GM19324 (cell line): Measurements from ENCODE around the gene RBBP6.
"Not testable (repeated sequence)": the region's sequence is repeated elsewhere in the genome, so short reads cannot be mapped to it uniquely, and the experiment has no call there.

Experiments
- ATAC-seq: cut with Tn5 transposase; IDR thresholded peaks from one replicate; pipeline ENCODE4 v1.9.1; 2021; ENCODE audit warnings: mild to moderate bottlenecking, moderate library complexity; ENCODE audit not compliant: unreplicated experiment, low FRiP score

The RBBP6 gene

GRCh38 chr16:24562811-24563210 lies 23.4 kb downstream of the RBBP6 start:
- no peak for ATAC-seq

- no peak for ATAC-seq
These were observed 29.0 kb downstream of the RBBP6 start for GRCh38 chr16:24568392-24568791.

- ATAC-seq = no peak
These were observed 31.7 kb downstream of the RBBP6 start for GRCh38 chr16:24571096-24571495.

- no peak for ATAC-seq
These were observed 32.7 kb downstream of the RBBP6 start for GRCh38 chr16:24572069-24572468.

- ATAC-seq = no peak
These were observed 33.8 kb downstream of the RBBP6 start for GRCh38 chr16:24573141-24573540.

GRCh38 chr16:24574515-24575485 lies 35.4 kb downstream of the RBBP6 start:
- ATAC-seq = not testable (repeated sequence)

- not testable (repeated sequence) for ATAC-seq
These were observed 36.4 kb downstream of the RBBP6 start for GRCh38 chr16:24575791-24576190.

GRCh38 chr16:24577167-24577566 lies 37.8 kb downstream of the RBBP6 start:
- ATAC-seq = no peak

GRCh38 chr16:24580665-24581064 lies 41.3 kb downstream of the RBBP6 start:
- no peak for ATAC-seq

- ATAC-seq = no peak
These were observed 44.1 kb downstream of the RBBP6 start for GRCh38 chr16:24583494-24583893.

- no peak for ATAC-seq
These were observed 50.6 kb downstream of the RBBP6 start for GRCh38 chr16:24589997-24590396.

- ATAC-seq = no peak
These were observed 59.5 kb downstream of the RBBP6 start for GRCh38 chr16:24598777-24599437.

GRCh38 chr16:24609417-24609739 lies 70.0 kb downstream of the RBBP6 start:
- ATAC-seq = no peak

GRCh38 chr16:24609740-24610415 lies 70.5 kb downstream of the RBBP6 start:
- no peak for ATAC-seq

- ATAC-seq = no peak
These were observed 71.0 kb downstream of the RBBP6 start for GRCh38 chr16:24610416-24610755.

- ATAC-seq = no peak
These were observed 71.9 kb downstream of the RBBP6 start for GRCh38 chr16:24611310-24611709.

GRCh38 chr16:24612656-24613055 lies 73.3 kb downstream of the RBBP6 start:
- no peak for ATAC-seq

GRCh38 chr16:24613267-24613666 lies 73.9 kb downstream of the RBBP6 start:
- ATAC-seq = not testable (repeated sequence)

GRCh38 chr16:24617502-24617901 lies 78.1 kb downstream of the RBBP6 start:
- ATAC-seq = no peak
